ENCODE results near the gene RAB36. TPM values are rescaled to one million over a fixed set of nuclear protein-coding genes. Genes with fewer than 3 reads are reported as not detected.

Gene RAB36
- total RNA-seq, 1 donor from 2014 or later: 21.5 TPM

DNA sequence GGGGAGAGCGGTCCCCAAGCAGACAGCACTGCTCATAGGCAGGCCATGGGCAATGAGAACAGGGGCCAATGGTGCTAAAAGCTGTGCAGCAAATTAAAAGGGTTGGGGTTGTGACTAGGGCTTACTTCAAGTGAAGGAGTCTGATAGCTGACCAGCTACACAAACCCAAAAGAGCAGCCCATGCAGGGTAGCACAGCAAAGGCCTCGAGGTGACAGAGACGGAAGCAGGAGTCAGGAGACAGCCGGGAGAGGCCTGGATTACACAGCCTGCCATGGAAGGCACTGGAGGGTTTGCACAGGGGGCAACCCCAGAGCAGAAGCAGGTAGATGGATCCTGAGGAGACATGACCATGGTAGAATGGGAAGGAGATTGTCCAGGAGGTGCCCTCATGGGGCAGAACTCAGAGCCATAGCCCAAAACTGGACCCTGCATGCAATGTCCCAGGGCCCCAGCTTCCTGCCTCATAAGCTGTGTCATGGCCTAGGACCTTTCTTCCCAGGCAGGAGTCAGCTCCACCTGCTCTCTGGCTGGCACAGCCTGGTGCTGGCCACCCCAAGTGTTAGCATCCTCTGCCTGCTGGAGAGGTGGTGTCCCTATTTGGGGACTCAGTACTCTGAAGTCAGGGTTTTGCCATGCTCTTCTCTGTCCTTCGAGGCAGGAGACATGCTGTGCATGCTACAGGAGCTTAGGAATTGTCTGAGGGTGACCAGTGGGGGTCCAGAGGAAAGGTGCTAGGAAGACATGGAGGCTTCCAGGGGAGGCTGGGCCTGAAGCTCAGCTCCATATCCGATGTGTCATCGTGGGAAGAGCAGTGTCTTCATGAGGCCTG is 36.8 kb upstream of the RAB36 start:
- DNase-seq (ENCODE audit: low spot score): no peak

DNA sequence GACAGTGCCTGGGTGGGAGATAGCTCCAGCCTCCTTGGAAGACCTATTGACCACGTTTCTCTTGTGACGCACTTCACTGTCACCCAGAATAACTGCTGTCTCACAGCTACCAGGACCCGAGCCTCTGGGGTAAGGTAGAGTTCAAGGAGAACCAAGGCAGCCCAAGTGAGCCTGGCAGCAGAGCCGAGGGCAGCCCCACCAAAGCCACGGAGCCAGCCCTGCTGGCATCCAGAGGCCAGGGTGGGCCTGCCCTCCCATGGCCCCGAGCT is 36.3 kb upstream of the RAB36 start:
- no peak for DNase-seq (ENCODE audit: low spot score)

DNA sequence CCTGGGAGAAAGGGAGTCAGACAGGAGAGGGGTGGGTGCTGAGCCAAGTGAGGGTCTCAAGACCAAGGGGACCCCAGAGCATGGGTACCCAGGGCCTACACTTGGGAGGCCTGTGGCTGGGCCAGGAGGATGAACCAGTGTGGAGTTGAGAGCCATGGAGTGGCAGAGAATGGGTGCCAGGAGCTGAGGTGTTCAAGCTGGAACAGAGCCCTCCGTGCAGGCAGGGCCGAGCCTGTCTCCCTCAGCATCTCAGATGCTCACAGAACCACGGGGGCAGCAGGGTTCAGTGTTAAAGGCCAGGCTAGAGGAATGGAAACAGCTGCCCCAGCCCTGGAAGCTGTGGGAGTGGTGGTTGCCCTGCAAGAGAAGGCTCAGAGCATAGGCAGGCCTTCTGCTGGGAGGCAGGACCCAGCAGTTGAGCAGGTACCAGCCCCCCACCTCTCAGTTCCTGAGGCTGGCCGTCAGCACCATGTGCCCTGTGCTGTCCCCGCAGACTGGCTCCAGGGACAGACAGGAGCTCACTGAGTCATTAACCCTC is 35.8 kb upstream of the RAB36 start:
- no peak for DNase-seq (ENCODE audit: low spot score)

DNA sequence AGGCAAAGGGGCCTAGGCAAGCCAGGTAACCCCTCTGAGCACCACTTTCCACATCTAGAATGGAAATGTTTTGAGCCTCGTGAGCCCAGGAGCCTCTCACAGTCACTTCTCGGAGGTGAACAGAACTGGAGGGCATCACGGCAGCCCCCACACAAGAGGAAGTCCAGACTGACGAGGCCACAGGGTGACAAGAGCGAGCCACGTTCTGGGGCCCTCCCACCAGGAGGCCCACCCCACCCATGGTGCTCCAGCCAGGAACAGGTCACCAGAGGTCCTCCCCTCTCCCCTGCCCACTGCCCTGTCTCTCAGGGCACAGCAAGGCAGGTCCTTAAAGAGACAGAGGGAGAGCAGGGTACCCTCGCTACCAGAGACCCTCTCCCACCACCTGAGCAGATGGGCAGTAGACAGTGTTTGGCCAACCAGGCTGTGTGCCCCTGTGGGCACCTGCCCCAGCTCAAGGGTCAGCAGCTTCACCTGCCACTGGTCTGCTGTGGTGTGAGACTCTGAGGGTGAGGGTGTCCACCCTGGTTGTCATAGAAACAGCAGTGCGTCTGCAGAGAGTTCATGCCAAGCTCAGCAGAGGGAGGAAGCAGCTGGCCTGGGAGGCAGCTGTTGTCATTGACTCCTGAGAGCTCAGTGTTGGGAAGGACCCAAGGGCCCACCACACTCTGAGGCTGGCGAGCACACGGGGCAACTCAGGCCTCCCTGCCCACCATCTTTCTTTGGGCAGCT is 34.9 kb upstream of the RAB36 start:
- no peak for DNase-seq (ENCODE audit: low spot score)

DNA sequence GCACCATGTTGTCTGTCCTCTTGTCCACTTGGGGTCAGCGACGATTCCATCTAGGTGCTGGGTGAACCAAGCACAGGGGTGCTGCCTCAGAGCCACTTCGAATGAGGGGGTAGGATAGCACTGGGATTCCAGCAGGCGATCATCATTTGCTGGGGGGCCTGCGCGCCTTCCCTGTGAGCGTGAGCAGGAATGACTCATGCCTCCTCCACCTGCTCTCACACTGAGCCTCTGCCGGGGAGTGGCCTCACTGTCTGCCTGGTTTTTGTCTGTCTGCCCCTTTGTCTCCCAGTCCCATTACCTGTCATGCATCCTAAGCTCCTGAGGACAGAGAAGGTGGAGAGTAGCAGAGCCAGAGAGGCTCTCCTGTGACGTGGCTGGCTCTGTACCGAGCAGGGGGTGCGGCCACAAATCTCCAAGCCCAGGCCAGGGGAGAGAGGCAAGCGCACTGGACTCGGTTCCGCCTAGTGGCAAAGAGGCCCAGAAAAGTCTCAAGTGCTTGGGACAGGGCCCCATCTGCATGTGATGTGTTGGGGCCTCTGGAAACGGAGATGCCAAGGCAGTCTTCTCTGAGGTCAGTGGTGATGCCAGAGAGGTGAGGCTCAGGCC is 34.3 kb upstream of the RAB36 start:
- no peak for DNase-seq (ENCODE audit: low spot score)

DNA sequence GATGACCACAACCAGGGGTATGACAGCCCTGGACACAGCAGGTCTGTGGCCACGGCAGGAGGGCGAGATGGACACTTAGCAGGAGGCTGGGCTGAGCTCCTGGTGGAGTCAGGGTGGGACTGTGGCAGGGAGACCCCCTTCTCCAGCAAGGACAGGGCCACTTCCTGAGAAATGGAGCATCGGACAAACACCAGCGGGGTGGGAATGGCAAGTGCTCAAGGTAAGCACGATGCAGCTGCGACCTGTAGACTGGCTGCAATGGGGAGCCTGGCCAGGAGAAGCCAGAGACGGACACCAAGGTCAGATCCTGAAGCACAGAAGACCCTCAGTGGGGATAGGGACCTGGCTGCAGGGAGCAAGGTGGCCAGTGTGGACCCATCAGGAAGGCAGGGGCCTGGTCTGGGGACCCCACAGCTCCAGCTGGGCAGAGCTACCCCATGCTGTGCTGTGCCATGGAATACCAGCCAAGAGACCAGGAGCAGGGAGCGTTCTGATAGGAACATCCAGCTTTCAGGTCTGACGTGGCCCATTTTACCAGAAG is 32.7 kb upstream of the RAB36 start:
- DNase-seq (ENCODE audit: low spot score): no peak

DNA sequence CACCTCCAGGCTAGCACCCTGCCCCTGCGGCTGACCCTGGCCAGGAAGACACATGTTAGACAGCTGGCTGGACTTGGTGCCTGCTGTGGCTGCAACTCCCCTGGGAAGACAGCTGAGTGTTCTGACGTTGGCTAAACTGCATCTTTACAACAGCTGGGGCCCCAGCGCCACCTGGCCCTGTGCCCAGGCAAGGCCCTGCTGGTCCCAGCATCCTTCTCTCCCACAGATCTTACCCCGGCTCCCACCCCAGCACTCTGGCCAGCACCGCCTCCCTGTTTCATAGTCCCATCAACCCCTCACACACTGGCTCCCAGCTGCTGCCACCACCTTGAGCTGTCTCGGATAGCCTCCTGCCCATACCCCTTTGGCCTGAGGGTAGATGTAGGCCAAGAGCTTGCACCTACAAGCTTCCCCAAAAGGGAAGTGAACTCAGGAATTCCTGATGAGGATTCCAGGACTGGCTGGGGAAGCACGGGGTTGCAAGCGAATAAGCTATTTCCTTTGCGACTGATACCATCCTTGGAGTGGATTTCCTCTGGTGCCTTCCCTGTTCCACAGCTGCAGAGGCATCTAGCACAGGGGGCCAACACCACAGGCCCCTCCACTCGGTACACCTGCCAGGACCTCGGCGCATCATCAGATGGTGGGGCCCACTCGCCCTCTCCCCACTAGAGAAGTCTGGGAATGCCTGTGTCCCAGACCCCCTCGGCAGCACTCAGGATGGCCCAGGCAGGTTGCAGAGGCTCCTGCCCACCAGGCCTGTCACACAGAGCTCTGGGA is 32.0 kb upstream of the RAB36 start:
- DNase-seq (ENCODE audit: low spot score): no peak

DNA sequence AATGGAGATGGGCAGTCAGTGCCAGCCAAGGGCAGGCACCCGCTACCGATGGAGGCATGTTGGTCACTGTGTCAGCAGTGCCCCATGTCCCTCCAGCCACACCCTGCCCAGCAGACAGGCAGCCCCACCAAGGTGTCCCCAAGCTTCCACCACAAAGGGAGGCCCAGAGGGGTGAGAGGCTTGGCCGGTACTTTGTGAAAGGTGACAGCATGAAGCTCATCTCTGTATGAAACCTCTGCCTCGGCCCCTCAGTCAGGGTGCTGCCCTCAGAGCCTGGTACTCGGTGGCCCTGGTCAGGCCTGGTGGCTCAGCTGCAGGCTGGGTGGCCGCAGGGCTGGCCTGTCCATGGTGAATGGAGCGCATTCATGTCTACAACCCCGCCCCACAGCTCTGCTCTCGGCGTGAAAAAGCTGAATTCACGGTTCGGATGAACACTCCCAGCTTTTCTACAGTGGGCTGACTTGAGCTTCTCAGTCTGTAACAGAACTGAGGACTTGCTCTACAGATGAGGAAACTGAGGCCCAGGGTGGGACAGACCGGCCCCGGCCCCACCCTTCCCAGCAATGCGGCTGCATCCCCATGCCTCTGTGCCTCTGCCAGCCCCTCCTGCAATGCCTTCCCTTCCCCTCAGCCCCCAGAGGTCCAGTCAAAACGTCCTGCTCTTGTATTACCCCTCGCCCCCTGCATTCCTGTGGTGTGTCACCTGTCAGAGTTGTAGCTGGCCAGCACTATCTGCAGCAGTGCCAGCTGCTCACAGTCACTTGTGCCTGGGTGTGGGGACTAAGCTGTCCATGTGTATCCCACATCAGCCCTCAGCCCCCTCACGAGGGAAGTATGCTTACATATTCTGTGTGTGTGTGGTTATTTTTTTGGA is 31.2 kb upstream of the RAB36 start:
- DNase-seq (ENCODE audit: low spot score): no peak

DNA sequence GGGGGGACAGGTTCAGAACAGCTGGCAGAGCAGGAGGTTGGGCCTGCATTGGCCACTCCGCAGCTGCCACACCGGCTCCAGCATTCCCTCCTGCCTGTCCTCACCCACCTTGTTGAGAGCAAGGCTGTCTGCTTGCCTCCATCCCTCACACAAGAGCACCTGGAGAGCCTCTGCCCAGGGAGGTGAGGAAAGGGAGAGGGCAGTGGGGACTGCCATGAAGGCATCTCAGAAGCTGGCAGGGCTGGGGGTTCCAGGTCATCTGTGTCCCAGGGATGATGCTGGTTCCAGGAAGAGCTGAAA is 30.6 kb upstream of the RAB36 start:
- DNase-seq (ENCODE audit: low spot score): no peak

DNA sequence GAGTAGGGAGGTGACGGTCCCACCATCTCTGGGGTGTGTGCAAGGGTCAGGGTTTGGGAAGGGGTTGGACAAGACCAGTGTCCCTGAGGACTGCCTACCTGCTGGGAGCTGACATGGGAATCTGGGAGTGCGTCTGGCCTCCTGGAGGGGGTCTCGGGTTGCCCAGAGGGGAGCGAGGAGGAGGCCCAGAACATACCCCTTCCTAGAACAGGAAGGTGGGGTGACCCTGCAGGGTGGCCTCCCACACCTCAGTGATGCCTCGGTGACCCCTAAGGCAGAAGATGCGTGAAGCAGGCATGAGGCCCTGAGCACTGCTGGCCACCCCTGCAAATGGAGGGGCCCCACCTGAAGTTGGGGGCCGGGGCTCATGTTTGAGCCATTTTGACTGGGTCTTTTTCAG is 29.9 kb upstream of the RAB36 start:
- DNase-seq (ENCODE audit: low spot score): no peak

DNA sequence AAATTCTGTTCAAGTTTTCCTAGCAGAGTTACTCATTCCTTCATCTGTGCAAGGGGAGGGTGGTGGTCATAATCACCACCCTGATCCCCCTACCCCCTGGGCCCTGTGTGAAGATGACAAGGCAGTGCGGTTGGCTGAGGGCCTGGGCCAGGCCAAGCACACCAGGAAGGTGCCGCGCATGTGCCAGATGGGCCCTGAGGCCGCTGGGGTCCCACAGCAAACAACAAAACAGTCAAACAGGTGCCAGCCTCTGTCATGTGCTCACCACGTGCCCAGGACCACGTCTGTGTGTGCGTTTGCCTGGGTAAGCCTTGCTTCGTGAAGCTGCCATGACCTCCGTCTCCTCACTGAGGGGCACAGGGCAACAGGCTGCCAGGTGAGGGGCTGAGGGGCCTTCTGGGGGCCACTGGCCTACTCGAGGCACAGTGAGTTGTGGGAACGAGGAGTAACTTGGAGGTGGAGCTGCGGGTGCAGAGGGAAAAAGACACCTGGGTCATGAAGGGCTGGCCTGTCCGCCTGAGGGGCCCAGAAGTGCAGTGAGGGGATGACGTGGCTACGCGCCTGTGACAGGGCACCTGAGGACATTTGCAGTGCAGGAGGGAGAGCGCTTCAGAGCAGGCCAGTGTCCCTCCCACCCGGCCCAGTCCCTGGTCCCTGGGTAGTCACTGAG is 29.3 kb upstream of the RAB36 start:
- no peak for DNase-seq (ENCODE audit: low spot score)

DNA sequence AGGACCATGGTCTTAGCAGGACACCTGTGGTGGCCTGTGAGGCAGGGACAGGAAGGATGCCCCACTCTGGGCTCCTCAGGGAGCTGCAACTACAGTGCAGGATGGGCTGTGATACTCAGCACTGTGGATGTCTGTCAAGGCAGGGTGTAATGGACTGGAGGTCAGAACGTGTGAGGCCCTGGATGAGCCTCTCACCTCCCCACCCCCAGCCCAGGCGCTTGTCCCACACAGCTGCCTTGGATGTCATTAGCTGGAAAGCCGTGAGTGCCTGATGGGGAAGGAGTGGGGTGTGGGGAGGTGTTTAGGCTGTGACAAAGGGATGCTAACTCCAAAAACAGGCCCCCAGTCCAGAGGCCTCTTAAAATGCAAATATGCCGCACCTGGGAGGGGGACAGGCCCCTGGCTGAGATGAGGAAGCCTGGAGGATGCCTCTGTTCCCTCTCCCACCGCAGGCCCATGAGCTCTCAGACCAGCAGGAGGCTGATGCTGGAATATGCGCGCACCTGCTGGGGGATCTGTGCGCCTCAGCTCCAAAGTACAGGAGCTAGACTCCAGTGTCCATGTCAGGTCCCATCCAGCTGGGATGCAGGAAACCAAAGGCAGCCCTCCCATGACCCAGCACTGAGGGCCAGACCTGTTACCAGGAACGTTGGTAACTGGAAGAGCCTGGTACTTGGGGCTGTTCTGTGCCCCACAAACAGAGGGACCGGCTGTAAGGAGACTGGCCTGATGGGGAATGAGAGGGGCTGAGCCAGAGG is 28.6 kb upstream of the RAB36 start:
- DNase-seq (ENCODE audit: low spot score): no peak

DNA sequence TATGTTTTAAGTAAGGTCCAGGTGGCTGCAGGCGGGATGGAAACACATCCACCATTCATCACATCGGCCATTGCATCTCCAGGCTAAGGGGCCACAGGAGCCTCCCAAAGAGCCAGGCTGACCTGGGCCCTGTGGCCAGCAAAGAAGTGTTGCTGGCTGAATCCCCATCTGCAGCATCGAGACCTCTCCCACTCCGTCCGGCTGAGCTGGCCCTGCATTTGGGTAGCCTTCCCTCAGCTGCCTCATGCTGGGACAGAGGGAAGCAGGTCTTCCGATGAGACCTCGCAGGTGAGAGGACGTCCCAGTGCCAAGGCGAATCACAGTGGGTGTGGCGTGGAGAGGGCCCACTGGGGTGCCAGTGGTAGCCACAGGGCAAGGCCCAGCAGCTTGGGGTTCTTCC is 28.0 kb upstream of the RAB36 start:
- no peak for DNase-seq (ENCODE audit: low spot score)

DNA sequence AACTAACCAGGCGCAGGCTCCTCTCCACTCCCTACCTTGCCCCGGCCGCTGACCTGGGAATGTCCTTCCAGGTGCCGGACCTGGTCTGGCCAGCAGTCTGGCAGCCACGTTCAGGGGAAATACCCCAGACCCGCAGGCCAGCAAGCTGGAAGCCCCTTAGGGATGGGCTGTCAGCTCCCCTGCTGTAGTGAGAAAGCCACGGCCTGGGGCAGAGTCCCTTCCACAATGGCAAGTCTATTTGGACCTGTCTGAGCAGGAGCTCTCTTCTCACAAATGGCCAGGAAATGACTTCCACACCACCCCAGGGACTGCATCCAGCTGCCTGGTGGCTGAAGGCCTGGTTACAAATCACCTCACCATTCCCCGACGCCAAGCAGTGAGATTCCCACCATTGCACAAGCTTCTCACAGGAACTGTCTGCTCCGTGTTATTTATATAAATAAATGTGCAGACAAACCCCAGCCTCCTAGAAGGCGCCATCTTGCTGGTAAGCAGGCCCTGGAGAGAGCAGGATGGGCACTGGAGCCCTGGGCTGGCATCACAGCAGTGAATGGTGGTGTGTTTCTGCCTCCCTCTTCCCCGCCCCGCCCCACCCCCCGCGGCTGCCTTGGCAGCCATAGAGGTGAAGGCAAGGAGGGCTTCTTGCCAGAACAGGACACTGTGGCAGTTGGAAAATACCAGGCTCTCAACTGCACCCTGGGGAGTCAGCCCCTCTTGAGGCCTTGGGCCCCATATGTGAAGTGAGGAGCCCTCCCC is 27.2 kb upstream of the RAB36 start:
- DNase-seq (ENCODE audit: low spot score): no peak

DNA sequence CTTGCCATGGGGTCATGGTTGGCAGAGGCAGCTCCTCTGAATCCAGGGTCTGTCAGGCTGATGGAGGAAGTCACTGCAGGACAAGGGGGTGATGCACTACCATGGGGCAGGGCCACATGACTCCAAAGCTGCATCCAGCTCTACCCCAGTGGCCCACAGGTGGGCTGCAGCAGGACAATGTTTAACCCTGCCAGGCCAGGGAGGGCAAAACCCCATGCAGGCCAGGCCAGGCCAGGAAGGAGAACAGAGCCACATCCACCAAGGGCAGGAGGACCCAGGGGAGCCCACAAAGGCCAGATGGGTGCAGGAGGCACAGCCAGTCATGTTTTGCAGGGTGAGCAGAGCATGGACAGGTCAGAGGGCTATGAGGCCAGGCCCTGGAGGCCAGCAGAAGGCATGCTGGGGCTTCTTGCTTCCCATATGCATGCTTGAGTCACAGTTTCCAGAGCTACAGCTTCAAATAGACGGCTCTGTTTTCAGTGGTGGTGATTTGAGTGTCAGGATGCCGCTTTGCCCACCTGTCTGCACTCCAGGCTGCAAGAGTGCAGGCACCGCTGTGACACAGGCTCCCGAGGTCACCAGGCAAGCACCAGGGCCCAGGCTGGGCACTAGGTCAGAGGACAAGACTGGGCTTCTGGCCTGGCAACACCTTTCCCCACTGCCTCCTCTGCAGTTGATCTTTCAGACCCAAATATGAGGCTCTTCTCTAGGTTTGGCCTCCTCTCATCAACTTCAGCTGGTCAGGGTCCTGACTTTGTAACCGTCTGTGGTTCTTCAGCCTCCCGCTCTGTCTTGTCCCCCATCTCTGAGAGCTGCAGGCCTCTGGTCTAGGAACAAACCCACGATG is 26.4 kb upstream of the RAB36 start:
- DNase-seq (ENCODE audit: low spot score): no peak

DNA sequence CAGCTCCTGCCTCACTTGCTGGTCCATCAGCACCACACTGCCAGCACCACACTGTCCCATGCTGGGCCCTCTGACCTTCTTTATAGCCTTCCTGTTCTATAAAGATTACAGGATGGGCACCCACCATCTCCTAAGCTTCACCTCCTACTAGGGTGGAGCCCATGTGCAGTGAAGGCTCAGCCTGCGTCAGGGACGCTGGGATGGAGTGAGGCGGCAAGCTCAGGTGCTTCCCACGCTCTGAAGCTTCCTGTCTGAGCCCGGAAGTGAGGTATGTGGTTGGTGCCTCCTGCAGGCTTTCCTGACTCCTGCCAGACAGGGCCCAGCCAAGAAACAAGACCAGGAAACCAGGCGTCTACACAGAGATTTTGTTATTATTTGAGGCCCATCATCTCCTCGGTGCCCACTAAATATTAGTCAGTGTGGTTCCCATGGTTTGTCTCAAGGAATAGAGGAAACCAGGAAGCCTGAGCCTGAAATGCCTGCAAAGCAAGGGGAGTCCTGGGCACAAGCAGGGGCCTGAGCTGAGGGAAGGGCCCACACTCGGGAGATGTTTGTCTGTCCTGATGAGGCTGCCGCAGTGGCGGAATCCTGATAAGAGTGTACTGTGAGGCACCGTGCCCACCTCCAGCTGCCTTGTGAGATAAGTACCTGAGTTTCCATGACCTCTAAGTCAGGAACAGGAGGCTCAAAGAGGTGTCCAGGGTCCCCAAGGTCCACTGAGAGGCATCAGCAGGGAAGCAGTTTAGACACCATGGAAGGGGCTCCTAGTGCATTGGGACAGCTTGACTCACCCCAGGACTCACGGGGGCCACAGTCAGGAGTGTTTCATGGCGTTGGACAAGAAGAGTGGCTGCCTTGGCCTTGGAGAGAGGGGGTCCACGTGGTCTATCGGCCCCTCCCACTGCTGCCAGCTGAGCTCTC is 25.5 kb upstream of the RAB36 start:
- no peak for DNase-seq (ENCODE audit: low spot score)

DNA sequence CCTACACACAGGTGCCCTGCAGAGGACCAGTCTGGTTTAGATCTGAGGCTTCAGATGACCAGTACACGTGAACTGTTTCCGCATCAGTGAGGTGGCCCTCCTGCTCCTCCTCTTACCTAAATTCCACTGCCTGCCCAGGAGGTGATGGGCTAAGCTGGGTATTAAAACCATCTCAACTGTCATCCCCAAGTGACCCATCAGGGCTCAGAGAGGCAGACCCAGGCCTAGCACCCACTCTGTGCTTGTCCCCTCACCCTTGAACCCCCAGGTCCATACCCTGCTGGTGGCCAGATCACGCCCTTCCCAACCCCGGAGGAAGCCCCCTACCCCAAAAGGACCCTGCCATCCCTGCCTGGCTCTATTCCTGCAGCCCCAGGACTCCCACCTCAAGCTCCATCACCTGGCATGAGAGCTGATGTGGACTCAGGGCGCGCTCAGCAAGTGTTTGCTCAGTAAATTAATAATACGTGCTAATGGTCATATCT is 24.8 kb upstream of the RAB36 start:
- DNase-seq (ENCODE audit: low spot score): no peak
